Measurements from ENCODE around the gene MLLT10.

DNA sequence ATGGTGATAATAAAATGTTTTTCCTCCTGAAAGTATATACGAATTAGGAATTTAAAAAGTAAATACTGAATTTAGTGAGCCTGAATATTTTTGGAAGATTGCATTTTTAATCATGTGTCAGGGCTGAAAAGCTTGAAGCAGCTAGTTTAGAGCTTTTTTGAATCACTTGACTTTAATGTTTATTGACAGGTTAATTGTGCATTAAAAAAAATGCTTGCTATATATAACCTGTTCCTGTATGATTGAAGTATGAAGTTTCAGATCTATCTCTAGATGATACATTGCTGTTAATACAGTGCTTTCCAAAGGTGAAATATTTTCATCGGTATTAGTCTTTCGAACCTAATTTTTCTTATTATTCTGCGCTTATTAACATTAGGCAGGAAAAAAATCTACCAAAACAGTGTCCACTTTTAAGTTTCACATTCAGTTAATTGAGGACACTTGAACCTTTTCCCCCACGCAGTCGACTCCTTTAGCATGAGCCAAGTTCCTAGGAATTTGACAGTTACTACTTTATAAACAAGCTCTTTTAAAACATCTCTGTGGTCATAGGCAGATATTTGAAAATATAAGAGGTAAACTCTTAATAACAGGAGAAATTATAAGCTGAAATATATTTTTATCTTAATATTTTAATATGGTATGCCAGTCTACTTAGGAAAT is 187.1 kb downstream of the MLLT10 start:
- TF ChIP-seq TAF1 (IDR thresholded peaks at IDR 0.05; ENCODE audit: borderline replicate concordance, low read depth, low read length) (no peak), POLR2AphosphoS5 (IDR thresholded peaks at IDR 0.05; ENCODE audit: low read depth, low read length) (no peak)
